UCSD-AML1 (cell line): ENCODE data around the gene FASTKD1.

Source experiments
- DNase-seq: peaks from one replicate; lab custom pipeline; 2025; ENCODE audit not compliant: unreplicated experiment; lab: John Stamatoyannopoulos, UW

Gene FASTKD1

GRCh38 chr2:169509955-169510354 is 63.7 kb downstream of the FASTKD1 start:
- DNase-seq: no peak

- no peak for DNase-seq
Measured at GRCh38 chr2:169509298-169509885, 64.3 kb downstream of the FASTKD1 start, which contains the start of gene KLHL41. Gene KLHL41, plus strand, starts transcription at chr2:169509702. Its CDS starts 77 bp downstream, at chr2:169509779.

- no peak for DNase-seq
Measured at GRCh38 chr2:169507698-169508097, 66.0 kb downstream of the FASTKD1 start.

- DNase-seq: no peak
Measured at GRCh38 chr2:169504651-169505050, 69.0 kb downstream of the FASTKD1 start.

- DNase-seq: no peak
Measured at GRCh38 chr2:169495310-169495928, 78.2 kb downstream of the FASTKD1 start.

- DNase-seq: no peak
Measured at GRCh38 chr2:169493360-169493759, 80.3 kb downstream of the FASTKD1 start.

GRCh38 chr2:169491378-169491777 is 82.3 kb downstream of the FASTKD1 start:
- DNase-seq: no peak

- no peak for DNase-seq
Measured at GRCh38 chr2:169490834-169491233, 82.8 kb downstream of the FASTKD1 start.

- no peak for DNase-seq
Measured at GRCh38 chr2:169486487-169486886, 87.2 kb downstream of the FASTKD1 start.

GRCh38 chr2:169485650-169486138 is 88.0 kb downstream of the FASTKD1 start:
- no peak for DNase-seq

GRCh38 chr2:169480079-169480465 is 93.6 kb downstream of the FASTKD1 start:
- no peak for DNase-seq
